Right kidney (tissue), 1 donor: ENCODE results near the gene NBL1.

ENCODE experiments used
- DNase-seq: peaks from one replicate; pipeline ENCODE4 v3.0.0-alpha.2; 2016

Gene NBL1

GRCh38 chr1:19645411-19646251, 1.5 kb downstream of the NBL1 start:
- no peak for DNase-seq

- DNase-seq = no peak
These were observed 2.5 kb downstream of the NBL1 start for GRCh38 chr1:19646377-19647319.

GRCh38 chr1:19647643-19648042, 3.5 kb downstream of the NBL1 start:
- no peak for DNase-seq

- DNase-seq = no peak
These were observed 4.1 kb downstream of the NBL1 start for GRCh38 chr1:19648239-19648638.

GRCh38 chr1:19648689-19649088, 4.6 kb downstream of the NBL1 start:
- DNase-seq = no peak

GRCh38 chr1:19650416-19651140, 6.5 kb downstream of the NBL1 start:
- DNase-seq = peak; percentile 50

- DNase-seq = no peak
These were observed 7.1 kb downstream of the NBL1 start for GRCh38 chr1:19651141-19651737.

GRCh38 chr1:19654386-19654785, 10.3 kb downstream of the NBL1 start:
- no peak for DNase-seq

- no peak for DNase-seq
These were observed 11.0 kb downstream of the NBL1 start for GRCh38 chr1:19654886-19655717.

GRCh38 chr1:19655718-19656080, 11.6 kb downstream of the NBL1 start:
- DNase-seq = no peak

- no peak for DNase-seq
These were observed 12.1 kb downstream of the NBL1 start for GRCh38 chr1:19656134-19656779.

- no peak for DNase-seq
These were observed 12.8 kb downstream of the NBL1 start for GRCh38 chr1:19656780-19657466.

- no peak for DNase-seq
These were observed 13.4 kb downstream of the NBL1 start for GRCh38 chr1:19657511-19657910.

- DNase-seq = no peak
These were observed 14.1 kb downstream of the NBL1 start for GRCh38 chr1:19658186-19658585.

- DNase-seq = peak; percentile 45
These were observed 17.7 kb downstream of the NBL1 start for GRCh38 chr1:19661721-19662228.

GRCh38 chr1:19662313-19662712, 18.2 kb downstream of the NBL1 start:
- DNase-seq = no peak

- no peak for DNase-seq
These were observed 20.5 kb downstream of the NBL1 start, which contains the start of gene HTR6 for GRCh38 chr1:19664453-19665185. HTR6 (plus strand) TSS chr1:19664875; CDS start chr1:19665754, 879 bp downstream.

- DNase-seq = no peak
These were observed 21.0 kb downstream of the NBL1 start for GRCh38 chr1:19665186-19665495.
